Neural crest cell (in vitro differentiated cells): Measurements from ENCODE around the gene CD28. TPM values are rescaled to one million over a fixed set of nuclear protein-coding genes. Genes with fewer than 3 reads are reported as not detected.

ENCODE experiments used
- DNase-seq: peaks from one replicate; pipeline ENCODE4 v3.0.0; 2021; ENCODE audit warnings: low read depth, mixed read lengths, low spot score
- H3K27ac Mint-ChIP-seq: one replicate; pipeline ENCODE4 v1.8.0; 2021; ENCODE audit warnings: mild to moderate bottlenecking, mixed read lengths; ENCODE audit not compliant: unreplicated experiment
- H3K27me3 Mint-ChIP-seq: 2 replicates; pipeline ENCODE4 v1.8.0; 2021; ENCODE audit warnings: low read depth, mild to moderate bottlenecking, mixed read lengths
- H3K36me3 Mint-ChIP-seq: 2 replicates; pipeline ENCODE4 v1.8.0; 2021; ENCODE audit warnings: low read depth, mild to moderate bottlenecking, mixed read lengths
- H3K4me1 Mint-ChIP-seq: 2 replicates; pipeline ENCODE4 v1.8.0; 2021; ENCODE audit warnings: mixed read lengths
- H3K4me3 Mint-ChIP-seq: one replicate; pipeline ENCODE4 v1.8.0; 2021; ENCODE audit warnings: mild to moderate bottlenecking, mixed read lengths
- H3K9me3 Mint-ChIP-seq: 2 replicates; pipeline ENCODE4 v1.8.0; 2021; ENCODE audit warnings: mixed read lengths
- total RNA-seq: library from RNA; stranded (reverse); gene quantifications from 2 replicates; pipeline ENCODE4 v1.2.1, GENCODE V29; 2021
- TF ChIP-seq, protein P1 (sequence below): fragments of 200-600 bp; sonication (generic); conservative IDR thresholded peaks from 2 replicates; pipeline ENCODE4 v1.5.0; 2021; ENCODE audit warnings: antibody characterized with exemption, mild to moderate bottlenecking

CD28 gene
- total RNA-seq, 1 donor from 2014 or later, result not detected

DNA sequence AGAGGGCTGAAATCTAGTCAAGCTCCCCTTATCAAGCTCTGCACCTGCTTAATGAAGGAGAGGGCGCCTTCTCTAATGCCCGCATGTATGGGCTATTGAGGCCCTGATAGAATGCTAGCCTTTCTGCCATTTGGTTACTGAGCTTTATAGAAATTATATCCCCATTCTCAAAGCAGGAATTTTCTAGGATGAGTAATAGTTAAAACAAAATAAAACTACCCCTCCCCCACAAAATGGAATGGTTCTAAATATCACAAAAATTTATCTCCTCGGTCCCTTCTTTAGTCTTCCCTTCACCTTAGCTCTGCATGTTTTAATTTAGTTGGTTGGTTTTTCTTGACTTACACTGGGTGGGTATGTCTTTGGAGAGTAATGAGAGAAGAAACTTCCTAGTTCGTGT is 37.7 kb downstream of the CD28 start:
- Mint-ChIP-seq H3K36me3 (no peaks in the 10 kb centered on the region), H3K4me1 (peaks cover 6% of the 10 kb centered on the region), H3K4me3 (no peak overlapping the region), H3K27ac (peak overlapping the region; percentile 24), H3K27me3 (no peaks in the 10 kb centered on the region), H3K9me3 (peaks cover 3% of the 10 kb centered on the region)
- TF ChIP-seq, protein P1, sequence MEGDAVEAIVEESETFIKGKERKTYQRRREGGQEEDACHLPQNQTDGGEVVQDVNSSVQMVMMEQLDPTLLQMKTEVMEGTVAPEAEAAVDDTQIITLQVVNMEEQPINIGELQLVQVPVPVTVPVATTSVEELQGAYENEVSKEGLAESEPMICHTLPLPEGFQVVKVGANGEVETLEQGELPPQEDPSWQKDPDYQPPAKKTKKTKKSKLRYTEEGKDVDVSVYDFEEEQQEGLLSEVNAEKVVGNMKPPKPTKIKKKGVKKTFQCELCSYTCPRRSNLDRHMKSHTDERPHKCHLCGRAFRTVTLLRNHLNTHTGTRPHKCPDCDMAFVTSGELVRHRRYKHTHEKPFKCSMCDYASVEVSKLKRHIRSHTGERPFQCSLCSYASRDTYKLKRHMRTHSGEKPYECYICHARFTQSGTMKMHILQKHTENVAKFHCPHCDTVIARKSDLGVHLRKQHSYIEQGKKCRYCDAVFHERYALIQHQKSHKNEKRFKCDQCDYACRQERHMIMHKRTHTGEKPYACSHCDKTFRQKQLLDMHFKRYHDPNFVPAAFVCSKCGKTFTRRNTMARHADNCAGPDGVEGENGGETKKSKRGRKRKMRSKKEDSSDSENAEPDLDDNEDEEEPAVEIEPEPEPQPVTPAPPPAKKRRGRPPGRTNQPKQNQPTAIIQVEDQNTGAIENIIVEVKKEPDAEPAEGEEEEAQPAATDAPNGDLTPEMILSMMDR, result no peak
- no peak for DNase-seq

DNA sequence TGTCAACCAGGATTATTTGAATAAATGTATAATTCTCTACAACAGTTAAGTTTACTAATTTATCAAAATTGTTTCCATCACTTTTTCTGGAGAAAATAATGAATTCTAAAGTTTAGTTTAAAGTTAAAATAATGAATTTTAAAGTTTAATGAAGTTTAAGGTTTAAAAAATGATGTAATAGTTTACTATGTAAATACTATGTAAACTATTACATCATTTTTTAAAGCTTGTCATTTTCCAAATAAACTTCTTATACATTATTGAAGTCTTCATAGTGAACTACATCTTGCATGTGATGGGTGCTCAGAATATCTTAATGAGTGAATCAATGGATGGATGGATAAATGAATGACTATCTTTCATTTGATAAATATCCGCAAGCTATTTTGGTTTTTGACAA is 38.8 kb downstream of the CD28 start:
- Mint-ChIP-seq H3K36me3 (no peaks in the 10 kb centered on the region), H3K4me3 (no peak overlapping the region), H3K27ac (no peak overlapping the region), H3K4me1 (peaks cover 6% of the 10 kb centered on the region), H3K9me3 (peaks cover 3% of the 10 kb centered on the region), H3K27me3 (no peaks in the 10 kb centered on the region)
- no peak for DNase-seq
- TF ChIP-seq, protein P1, result no peak

DNA sequence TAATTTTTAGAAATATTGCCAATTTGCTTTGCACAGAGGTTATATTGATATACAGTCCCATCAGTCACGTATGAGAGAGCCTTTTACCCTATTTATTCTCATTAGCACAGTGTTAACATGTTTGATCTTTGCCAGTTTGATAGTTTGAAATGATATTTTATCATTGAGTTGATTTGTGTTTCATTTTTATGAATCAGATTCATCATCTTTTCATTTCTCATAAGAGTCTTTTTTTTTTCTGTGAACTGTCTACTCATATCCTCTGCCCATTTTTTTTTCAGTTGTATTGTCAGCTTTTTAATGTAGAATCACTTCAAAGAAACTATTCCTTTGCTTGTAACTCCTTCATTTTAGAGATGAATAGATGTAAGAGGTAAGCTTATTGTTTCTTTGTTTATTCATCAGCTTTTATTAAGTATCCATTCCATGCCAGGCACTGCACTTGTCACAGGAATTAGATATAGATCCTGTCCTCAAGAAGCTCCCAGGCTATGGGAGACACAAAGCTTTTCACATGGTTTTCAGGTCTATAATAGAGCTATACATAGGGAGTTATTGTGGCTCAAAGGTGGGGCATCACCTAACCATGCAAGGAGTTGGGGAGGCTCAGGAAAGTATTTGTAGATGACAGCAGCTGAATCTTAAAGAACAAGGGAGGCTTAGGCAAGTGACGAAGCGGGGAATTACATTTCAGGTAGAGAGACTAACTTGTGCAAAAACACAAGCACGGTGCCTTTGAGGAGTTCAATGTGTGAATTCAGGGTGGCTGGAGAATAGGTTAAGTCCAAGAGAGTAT is 42.1 kb downstream of the CD28 start:
- peaks cover 3% of the 10 kb centered on the region for H3K9me3 Mint-ChIP-seq
- no peaks in the 10 kb centered on the region for H3K36me3 Mint-ChIP-seq
- no peaks in the 10 kb centered on the region for H3K27me3 Mint-ChIP-seq
- no peaks in the 10 kb centered on the region for H3K4me1 Mint-ChIP-seq
- DNase-seq, result no peak
- TF ChIP-seq, protein P1, result no peak
- no peak overlapping the region for H3K4me3 Mint-ChIP-seq
- no peak overlapping the region for H3K27ac Mint-ChIP-seq

DNA sequence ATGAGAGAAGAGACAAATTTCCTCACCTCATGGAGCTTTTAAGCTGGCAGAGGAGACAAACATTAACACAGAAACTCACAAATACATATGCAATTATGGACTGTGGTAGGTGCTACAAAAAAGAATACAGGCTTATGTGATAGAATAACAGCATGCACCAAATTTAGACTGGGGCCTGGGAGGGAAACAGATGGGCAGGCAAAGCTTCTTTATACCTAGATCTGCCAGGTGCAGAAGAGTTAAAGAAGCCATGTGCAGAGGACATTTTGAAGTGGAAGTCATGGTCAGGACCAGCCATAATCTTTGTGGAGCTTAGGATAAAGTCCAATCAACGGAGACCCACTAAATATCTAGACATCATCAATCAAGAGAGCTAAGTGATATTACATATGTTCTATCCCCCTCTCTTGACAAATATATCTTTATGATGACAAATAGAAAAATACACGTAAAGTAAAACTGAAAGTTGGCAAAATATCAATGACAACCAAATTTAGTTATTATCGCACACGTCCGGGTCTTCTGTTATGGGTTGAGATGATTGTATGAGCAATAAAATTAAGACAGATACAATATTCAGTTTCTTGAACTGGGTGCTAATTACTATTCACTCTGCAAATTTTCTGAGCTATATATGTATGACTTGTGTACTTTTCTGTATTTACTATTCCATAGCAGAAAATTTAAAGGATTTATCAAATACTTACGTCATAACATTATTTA is 44.1 kb downstream of the CD28 start:
- H3K36me3 Mint-ChIP-seq, result peaks cover 13% of the 10 kb centered on the region
- H3K27me3 Mint-ChIP-seq, result no peaks in the 10 kb centered on the region
- no peak overlapping the region for H3K4me3 Mint-ChIP-seq
- no peak for DNase-seq
- H3K27ac Mint-ChIP-seq, result no peak overlapping the region
- H3K4me1 Mint-ChIP-seq, result no peaks in the 10 kb centered on the region
- TF ChIP-seq, protein P1, result no peak
- H3K9me3 Mint-ChIP-seq, result peaks cover 13% of the 10 kb centered on the region

DNA sequence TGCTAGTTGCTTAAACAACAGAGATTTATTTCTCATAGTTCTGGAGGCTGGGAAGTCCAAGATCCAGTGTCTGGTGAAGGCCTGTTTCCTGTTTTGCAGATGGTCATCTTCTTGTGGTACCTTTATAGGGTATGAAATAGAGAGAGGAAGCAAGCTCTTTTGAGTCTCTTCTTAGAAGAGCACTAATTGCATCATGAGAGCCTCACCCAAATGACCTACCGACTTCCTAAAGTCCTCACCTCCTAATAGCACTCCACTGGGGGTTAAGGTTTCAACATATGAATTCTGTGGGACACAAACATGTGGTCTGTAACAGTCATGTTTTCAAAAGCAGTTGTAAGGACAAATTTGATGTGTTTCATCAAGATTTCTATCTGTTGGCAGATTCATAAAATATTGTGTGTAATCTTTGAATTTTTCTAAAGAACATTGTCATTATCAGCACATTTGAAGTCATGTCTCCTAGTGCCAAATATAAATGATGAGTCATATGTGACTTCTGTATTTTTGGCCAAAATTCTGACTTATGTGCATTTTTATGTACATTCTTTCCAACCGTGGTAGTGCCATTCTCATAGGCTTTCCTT is 45.3 kb downstream of the CD28 start:
- no peaks in the 10 kb centered on the region for H3K27me3 Mint-ChIP-seq
- DNase-seq, result no peak
- no peaks in the 10 kb centered on the region for H3K4me1 Mint-ChIP-seq
- peaks cover 21% of the 10 kb centered on the region for H3K9me3 Mint-ChIP-seq
- H3K27ac Mint-ChIP-seq, result no peak overlapping the region
- no peak overlapping the region for H3K4me3 Mint-ChIP-seq
- TF ChIP-seq, protein P1, result no peak
- peaks cover 22% of the 10 kb centered on the region for H3K36me3 Mint-ChIP-seq
